NT2/D1 (cell line): ENCODE data around the gene CDK15.

Experiments
- DNase-seq: peaks from one replicate; pipeline ENCODE4 v3.0.0-alpha.2; 2011; ENCODE audit warnings: low read depth, low spot score
- H3K27me3 ChIP-seq: 2 replicates; pipeline ENCODE4 v1.6.0; 2011; ENCODE audit warnings: mild to moderate bottlenecking; ENCODE audit not compliant: insufficient read length, insufficient read depth
- H3K36me3 ChIP-seq: 2 replicates; pipeline ENCODE4 v1.6.1; 2011; ENCODE audit warnings: mild to moderate bottlenecking, low read length, mixed read lengths; ENCODE audit not compliant: insufficient read depth, insufficient read length
- H3K4me1 ChIP-seq: 2 replicates; pipeline ENCODE4 v1.5.1; 2011; ENCODE audit not compliant: insufficient read depth, insufficient read length
- H3K4me3 ChIP-seq: 2 replicates; pipeline ENCODE4 v1.5.1; 2011; ENCODE audit warnings: low read depth; ENCODE audit not compliant: insufficient read length
- H3K9ac ChIP-seq: 2 replicates; pipeline ENCODE4 v1.6.0; 2011; ENCODE audit warnings: low read depth; ENCODE audit not compliant: insufficient read length
- H3K9me3 ChIP-seq: 2 replicates; pipeline ENCODE4 v1.5.1; 2011; ENCODE audit warnings: mild to moderate bottlenecking, low read length; ENCODE audit not compliant: insufficient read depth
- SUZ12 ChIP-seq: IDR thresholded peaks from 2 replicates; pipeline ENCODE4 v1.6.1; 2011; ENCODE audit not compliant: insufficient read length, insufficient read depth; ENCODE audit errors: extremely low read depth
- YY1 ChIP-seq: IDR thresholded peaks from 2 replicates; pipeline ENCODE4 v1.6.1; 2011; ENCODE audit not compliant: insufficient read length, insufficient read depth
- ZNF274 ChIP-seq: IDR thresholded peaks from 2 replicates; pipeline ENCODE4 v1.6.1; 2011; ENCODE audit warnings: mild to moderate bottlenecking, low read depth, low read length

CDK15 gene

DNA sequence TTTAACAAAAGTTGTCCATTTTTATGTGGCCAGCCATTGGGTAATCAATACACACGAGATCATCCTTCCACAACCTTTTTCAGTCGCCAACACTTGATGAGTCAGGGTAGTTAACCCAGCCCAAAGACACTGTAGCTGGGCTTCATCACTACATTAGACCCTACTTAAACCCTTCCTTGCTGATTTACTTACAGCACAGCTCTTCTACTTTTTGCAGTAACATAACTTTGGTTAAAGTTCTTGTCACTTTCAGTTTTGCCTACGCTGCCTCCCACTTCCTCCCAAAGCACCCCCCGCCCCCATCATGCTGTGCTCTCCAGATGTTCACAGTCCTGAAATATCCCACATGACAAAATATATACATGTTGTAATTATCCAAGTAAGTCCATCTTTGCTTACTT, 103.6 kb downstream of the CDK15 start:
- Histone ChIP-seq H3K27me3 (no peaks in the 10 kb centered on the region), H3K4me3 (no peak overlapping the region), H3K36me3 (no peaks in the 10 kb centered on the region), H3K9me3 (no peaks in the 10 kb centered on the region), H3K4me1 (no peaks in the 10 kb centered on the region), H3K9ac (no peak overlapping the region)
- TF ChIP-seq ZNF274 (no peak), YY1 (no peak), SUZ12 (no peak)
- DNase-seq, result no peak

- no peaks in the 10 kb centered on the region for H3K9me3 ChIP-seq
- no peak overlapping the region for H3K9ac ChIP-seq
- no peaks in the 10 kb centered on the region for H3K36me3 ChIP-seq
- no peak overlapping the region for H3K4me3 ChIP-seq
- DNase-seq, result no peak
- H3K4me1 ChIP-seq, result no peaks in the 10 kb centered on the region
- TF ChIP-seq ZNF274 (no peak), YY1 (no peak), SUZ12 (no peak)
- no peaks in the 10 kb centered on the region for H3K27me3 ChIP-seq
Observed at GRCh38 chr2:201911372-201911771, 105.0 kb downstream of the CDK15 start.

DNA sequence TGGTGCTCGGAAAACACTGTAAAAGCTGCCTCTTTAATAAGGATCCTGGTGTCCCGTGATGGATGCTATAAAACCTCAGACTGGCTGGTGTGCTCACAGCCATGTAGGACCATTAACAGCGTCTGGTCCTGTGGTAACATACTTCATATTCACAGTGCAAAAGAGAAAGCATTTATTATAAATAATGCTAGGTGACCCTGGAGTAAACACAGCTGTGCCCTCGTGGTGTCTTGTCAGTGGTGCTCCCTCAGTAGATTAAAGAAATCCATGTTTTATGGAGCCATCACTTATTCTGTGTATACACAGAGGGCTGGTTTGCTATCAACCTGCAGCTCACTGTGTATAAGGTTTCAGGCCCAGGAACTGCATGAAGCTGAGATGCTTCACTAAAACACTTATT, 106.9 kb downstream of the CDK15 start:
- no peaks in the 10 kb centered on the region for H3K9me3 ChIP-seq
- no peaks in the 10 kb centered on the region for H3K4me1 ChIP-seq
- no peak for DNase-seq
- H3K4me3 ChIP-seq, result no peak overlapping the region
- no peaks in the 10 kb centered on the region for H3K36me3 ChIP-seq
- no peak for TF ChIP-seq ZNF274
- TF ChIP-seq YY1, result no peak
- TF ChIP-seq SUZ12, result no peak
- no peak overlapping the region for H3K9ac ChIP-seq
- no peaks in the 10 kb centered on the region for H3K27me3 ChIP-seq

- Histone ChIP-seq H3K27me3 (no peaks in the 10 kb centered on the region), H3K9ac (no peak overlapping the region), H3K4me3 (no peak overlapping the region), H3K4me1 (no peaks in the 10 kb centered on the region), H3K9me3 (no peaks in the 10 kb centered on the region), H3K36me3 (no peaks in the 10 kb centered on the region)
- no peak for DNase-seq
- TF ChIP-seq ZNF274, result no peak
- TF ChIP-seq YY1, result no peak
- TF ChIP-seq SUZ12, result no peak
Observed at GRCh38 chr2:201915446-201915845, 109.1 kb downstream of the CDK15 start.

- Histone ChIP-seq H3K9me3 (no peaks in the 10 kb centered on the region), H3K36me3 (no peaks in the 10 kb centered on the region), H3K9ac (no peak overlapping the region), H3K27me3 (no peaks in the 10 kb centered on the region), H3K4me3 (no peak overlapping the region), H3K4me1 (no peaks in the 10 kb centered on the region)
- no peak for DNase-seq
- TF ChIP-seq YY1, result no peak
- no peak for TF ChIP-seq SUZ12
- no peak for TF ChIP-seq ZNF274
Observed at GRCh38 chr2:201916565-201916964, 110.2 kb downstream of the CDK15 start.

DNA sequence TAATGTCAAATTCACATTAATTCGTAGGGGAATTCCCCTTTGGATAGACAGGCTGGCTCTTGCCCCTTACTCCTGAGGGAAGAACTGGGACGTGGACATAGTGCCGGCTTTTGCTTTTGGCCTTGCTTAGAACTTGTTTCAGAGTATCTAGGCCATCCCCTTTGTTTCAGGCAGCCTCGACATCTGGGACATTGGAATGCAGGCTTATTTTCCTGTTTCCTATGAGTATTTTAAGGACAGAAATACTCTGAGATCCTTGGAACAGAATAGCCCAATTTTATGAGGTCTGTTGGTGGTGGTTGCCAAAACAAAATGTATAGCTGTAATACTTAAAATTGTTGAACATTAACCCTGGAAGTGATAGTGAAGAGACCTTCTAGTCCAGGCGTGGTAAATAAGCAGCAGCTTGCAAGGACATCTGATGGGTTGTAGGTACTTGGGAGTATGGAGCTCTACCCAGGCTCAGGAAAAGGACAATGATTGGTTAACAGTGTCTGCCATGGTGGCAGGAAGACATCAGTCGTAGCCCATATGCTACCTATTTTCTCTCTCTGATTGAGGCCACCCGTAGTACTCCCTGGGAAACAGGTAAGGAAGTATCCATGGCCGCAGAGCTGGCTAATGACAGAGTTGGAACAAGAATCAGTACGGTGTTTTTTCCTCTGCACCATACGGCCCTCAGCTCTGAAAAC, 112.4 kb downstream of the CDK15 start:
- H3K36me3 ChIP-seq, result no peaks in the 10 kb centered on the region
- no peak for TF ChIP-seq YY1
- no peak for TF ChIP-seq SUZ12
- no peak for TF ChIP-seq ZNF274
- no peaks in the 10 kb centered on the region for H3K27me3 ChIP-seq
- no peak overlapping the region for H3K4me3 ChIP-seq
- H3K4me1 ChIP-seq, result no peaks in the 10 kb centered on the region
- H3K9me3 ChIP-seq, result no peaks in the 10 kb centered on the region
- DNase-seq, result no peak
- no peak overlapping the region for H3K9ac ChIP-seq

- no peaks in the 10 kb centered on the region for H3K9me3 ChIP-seq
- H3K27me3 ChIP-seq, result no peaks in the 10 kb centered on the region
- no peak overlapping the region for H3K4me3 ChIP-seq
- no peak overlapping the region for H3K9ac ChIP-seq
- no peak for DNase-seq
- H3K4me1 ChIP-seq, result no peaks in the 10 kb centered on the region
- TF ChIP-seq YY1, result no peak
- TF ChIP-seq SUZ12, result no peak
- no peak for TF ChIP-seq ZNF274
- H3K36me3 ChIP-seq, result no peaks in the 10 kb centered on the region
Observed at GRCh38 chr2:201919308-201919634, 112.9 kb downstream of the CDK15 start.
